Ureter (tissue), 1 donor: ENCODE measurements around the gene PSMD13. TPM values are rescaled to one million over a fixed set of nuclear protein-coding genes. Genes with fewer than 3 reads are reported as not detected.

Experiments
- DNase-seq: peaks from one replicate; pipeline ENCODE4 v3.0.0-alpha.2; 2020; ENCODE audit warnings: low spot score
- total RNA-seq: library from RNA; stranded (reverse); gene quantifications from one replicate; pipeline ENCODE4 v1.2.4, GENCODE V29; 2023
- donor health status: DM: yes; HTN: yes; CAD: no.

Gene PSMD13
- total RNA-seq, 1 donor from 2014 or later, result 87.5 TPM

- DNase-seq, result peak; percentile 50
These were observed 51.2 kb downstream of the PSMD13 start for GRCh38 chr11:287821-288477.

DNA sequence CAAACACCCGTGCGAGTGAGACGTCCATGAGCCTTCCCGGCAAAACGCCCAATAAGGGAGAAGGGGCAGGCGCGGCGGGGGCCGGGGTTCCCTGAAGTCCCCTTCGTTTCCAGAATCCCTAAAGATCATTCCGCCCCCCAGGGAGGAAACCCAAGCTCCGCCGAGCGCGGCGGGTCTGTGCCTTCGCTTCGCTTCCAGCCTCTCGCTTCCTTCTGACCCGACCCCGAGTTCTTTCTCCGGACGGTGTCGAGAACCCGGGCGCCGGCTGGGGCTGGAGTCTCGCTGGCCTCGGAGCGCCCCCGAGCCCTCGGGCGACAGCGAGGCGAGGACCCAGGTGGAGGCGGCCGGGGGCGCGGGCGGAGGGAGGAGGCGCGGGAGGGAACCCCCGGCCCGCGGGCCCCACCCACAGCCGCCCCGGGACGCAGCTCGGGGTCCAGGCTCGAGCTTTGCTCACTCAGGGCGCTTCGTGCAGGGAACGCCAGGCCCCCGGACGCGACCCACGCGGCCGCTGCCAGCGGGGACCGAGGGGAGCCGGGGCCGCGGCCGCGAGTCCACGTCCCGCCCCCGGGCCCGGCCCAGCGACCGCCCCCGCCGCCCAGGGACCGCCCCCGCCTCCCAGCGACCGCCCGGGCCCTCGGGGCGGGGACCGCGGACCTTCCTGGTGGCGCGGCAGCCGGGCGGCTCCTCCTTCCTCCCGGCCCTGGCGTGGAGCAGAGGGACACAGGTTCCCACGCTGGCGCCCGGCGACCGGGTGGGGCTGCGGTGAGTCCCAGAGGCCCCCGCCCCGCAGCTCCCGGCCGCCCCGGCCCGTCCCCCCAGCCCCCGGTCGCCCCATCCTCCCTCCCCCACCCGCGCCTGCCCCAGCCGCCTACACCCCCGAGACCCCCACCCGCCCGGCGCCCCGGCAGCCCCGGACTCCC, 52.0 kb downstream of the PSMD13 start, which contains the start of gene PGGHG:
Gene PGGHG, plus strand, starts transcription at position 649 of the 920 bp plus-strand sequence. CDS start 691 bp downstream, outside the sequence.
- peak; percentile 75 for DNase-seq

GRCh38 chr11:289398-289711, 52.6 kb downstream of the PSMD13 start:
- peak; percentile 47 for DNase-seq

DNA sequence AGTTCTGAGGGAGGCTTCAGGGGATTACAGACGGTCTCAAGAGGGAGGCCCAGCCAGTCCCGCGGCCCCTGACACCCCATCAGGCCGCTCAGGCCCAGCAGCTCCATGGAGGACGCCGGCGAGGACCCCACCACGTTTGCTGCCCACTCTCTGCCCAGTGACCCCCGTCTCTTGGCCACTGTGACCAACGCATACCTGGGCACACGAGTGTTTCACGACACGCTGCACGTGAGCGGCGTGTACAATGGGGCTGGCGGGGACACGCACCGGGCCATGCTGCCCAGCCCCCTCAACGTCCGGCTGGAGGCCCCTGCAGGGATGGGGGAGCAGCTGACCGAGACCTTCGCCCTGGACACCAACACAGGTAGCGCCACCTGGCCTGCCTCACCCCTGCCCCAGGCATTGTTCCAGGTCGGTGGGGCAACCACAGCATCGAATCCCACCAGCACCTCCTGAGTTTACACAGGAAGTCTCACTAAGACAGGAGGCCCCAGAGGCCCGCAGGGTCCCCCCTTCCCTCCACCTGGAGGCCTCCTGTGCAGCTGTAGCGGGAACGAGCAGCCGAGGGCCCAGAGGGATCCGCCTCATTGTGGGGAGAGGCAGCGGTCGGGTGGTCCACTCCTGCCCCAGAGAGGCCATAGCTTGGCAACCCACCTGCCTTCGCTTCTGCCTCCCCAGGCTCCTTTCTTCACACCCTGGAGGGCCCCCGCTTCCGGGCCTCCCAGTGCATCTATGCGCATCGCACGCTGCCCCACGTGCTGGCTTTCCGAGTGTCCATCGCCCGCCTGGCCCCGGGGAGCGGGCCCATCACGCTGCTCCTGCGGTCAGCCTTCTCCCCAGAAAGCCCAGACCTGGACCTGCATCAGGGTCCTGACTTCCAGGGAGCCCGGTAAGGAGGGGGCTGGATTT, 53.2 kb downstream of the PSMD13 start:
- no peak for DNase-seq

GRCh38 chr11:290621-291231, 54.0 kb downstream of the PSMD13 start:
- no peak for DNase-seq

DNA sequence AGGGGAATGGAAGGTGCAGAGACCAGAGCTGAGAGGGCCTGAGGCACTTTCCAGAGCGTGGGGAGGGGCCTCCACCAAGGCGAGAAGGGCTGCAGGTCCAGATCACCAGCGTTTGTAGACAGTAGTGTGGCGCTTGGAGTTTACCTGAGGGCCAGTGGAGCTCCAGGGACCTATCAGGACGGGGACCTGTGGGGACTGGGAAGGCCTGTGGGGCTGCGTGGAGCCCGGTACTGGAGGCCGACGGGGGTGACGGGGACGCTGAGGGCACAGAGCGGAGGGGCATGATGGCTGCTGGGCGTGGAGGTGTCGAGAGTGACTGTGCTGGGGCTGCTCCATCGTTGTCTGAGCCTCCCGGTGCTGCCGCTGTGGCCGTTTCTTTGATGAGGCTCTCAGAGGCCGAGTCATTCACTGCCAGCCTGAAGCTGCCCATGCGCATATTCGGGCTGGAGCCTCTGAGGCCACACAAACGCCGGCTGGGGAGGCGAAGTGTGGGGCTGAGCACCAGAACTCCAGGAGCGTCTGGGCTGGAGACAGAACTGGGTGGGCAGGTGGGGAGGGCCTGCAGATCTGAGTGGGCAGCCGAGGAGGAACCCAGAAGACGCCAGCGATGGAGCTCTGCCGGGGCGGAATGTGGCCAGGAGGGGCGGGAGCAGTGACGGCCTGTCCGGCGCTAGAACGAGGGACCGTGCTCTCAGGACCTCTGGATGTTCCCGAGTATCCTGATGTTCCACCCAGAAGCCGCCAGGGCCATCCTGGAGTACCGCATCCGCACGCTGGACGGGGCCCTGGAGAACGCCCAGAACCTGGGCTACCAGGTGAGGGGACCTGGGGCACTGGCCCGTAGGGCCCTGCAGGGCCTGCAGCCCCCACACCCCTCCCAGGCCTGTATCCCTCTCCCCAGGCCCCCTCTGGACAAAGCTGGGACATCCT, 54.8 kb downstream of the PSMD13 start:
- DNase-seq, result no peak

GRCh38 chr11:292211-293121, 55.7 kb downstream of the PSMD13 start:
- no peak for DNase-seq

- no peak for DNase-seq
These were observed 56.6 kb downstream of the PSMD13 start for GRCh38 chr11:293271-293851.

DNA sequence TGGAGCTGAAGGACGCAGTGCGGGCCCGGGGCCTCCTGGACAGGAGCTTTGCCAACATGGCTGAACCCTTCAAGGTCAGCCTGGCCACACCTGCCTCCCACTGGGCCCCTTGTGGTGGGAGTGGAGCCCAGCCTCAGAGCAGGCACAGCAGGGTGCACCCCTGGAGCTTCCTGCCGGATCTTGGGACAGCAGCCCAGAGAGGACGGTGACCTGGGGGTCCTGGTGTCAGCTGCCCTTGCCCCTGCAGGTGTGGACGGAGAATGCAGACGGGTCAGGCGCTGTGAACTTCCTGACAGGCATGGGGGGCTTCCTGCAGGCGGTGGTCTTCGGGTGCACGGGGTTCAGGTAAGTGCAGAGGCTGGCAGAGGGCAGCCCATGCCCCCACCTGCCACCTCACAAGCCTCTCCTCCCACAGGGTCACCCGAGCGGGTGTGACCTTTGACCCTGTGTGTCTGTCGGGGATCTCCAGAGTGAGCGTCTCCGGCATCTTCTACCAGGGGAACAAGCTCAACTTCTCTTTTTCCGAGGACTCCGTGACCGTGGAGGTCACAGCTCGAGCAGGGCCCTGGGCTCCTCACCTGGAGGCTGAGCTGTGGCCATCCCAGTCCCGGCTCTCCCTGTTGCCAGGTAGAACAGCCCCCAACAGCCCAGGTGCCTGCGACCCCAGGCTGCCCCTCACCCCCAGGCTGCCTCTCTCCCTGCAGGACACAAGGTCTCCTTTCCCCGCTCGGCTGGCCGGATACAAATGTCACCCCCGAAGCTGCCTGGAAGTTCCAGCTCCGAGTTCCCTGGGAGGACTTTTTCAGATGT, 57.3 kb downstream of the PSMD13 start:
- no peak for DNase-seq

- DNase-seq, result no peak
These were observed 58.0 kb downstream of the PSMD13 start for GRCh38 chr11:294780-295179.

DNA sequence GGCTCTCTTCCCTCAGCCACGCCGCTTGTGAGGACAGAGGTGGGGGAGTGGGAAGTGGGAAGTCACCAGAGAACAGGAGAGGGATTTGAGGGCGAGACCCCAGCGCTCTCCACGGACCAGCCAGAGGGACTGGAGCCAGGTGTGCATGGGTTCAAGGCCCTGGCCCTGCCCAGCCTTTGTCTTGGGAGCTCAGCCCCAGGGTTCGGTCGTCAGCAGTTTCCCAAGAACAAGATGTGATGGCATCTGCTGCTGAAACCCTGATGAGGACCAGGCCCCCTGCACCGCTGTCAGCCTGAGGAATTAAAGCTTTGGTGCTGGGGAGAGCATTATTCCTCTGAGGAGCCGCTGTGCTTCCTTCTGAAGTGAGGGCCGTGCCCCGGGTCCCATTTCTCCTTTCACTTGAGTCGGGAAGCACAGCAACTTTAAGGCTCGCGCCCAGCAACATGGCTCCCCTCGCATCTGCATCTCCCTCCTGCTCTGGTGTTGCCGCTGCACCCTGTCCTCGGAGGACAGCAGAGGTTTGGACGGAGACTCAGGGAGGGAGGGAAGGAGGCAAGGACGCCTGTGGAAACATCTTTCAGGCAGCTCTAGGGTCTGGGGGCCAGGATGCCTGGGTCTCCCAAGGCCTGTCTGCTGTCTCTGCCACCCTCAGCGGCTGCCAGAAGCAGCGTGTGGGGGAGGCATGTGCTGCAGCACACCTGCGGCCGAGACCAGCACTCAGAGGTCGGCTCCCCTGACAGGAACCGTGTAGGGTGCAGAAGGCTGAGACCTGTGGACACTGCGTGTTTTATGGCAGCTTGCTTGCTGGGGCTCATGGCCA, 58.8 kb downstream of the PSMD13 start:
- DNase-seq, result no peak

- DNase-seq, result no peak
These were observed 59.6 kb downstream of the PSMD13 start for GRCh38 chr11:296171-297050.

DNA sequence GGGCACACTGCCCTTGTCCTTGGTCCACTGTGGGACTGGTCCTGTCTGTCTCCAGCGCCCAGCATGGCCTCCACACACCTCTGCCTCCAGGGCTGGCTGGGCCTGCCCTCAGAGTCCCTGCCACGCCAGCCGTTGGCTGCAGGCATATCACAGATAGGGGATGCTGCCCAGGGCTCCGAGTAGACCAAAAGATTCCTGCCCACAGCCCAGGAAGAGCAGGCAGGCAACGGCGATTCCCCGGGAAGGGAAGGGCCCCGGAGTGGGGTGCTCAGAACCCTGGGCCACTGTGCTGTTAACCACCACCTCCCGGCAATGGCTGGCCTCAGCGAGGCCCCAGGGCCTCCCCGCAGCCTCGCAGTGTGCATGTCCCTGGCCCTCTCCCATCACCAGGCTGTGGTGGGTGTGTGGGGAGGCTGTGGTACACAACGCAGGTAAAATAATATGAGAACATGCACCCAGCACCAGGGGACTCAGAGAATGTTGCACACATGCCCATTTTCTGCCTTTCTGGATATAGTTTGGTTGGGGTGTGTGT, 60.3 kb downstream of the PSMD13 start:
- DNase-seq, result no peak

GRCh38 chr11:297586-298405, 61.0 kb downstream of the PSMD13 start:
- DNase-seq, result no peak
